ENCODE results near the gene AADAC.
"Not testable (repeated sequence)": the region's sequence is repeated elsewhere in the genome, so short reads cannot be mapped to it uniquely, and the experiment has no call there.

Gene AADAC

GRCh38 chr3:151796105-151796680, 17.7 kb upstream of the AADAC start:
- in situ Hi-C loops (cut with MboI; ENCODE audit: low sequenced_read_pairs) = no loop called here

- in situ Hi-C loops (cut with MboI; ENCODE audit: low sequenced_read_pairs) = no loop called here
Measured at GRCh38 chr3:151798466-151798865, 15.4 kb upstream of the AADAC start.

GRCh38 chr3:151800431-151800830, 13.5 kb upstream of the AADAC start:
- in situ Hi-C loops (cut with MboI; ENCODE audit: low sequenced_read_pairs) = no loop called here

GRCh38 chr3:151804267-151804666, 9.6 kb upstream of the AADAC start:
- in situ Hi-C loops (cut with MboI; ENCODE audit: low sequenced_read_pairs) = no loop called here

- in situ Hi-C loops (cut with MboI; ENCODE audit: low sequenced_read_pairs) = no loop called here
Measured at GRCh38 chr3:151806838-151807237, 7.1 kb upstream of the AADAC start.

GRCh38 chr3:151808926-151809325, 5.0 kb upstream of the AADAC start:
- in situ Hi-C loops (cut with MboI; ENCODE audit: low sequenced_read_pairs) = not testable (repeated sequence)

- in situ Hi-C loops (cut with MboI; ENCODE audit: low sequenced_read_pairs) = no loop called here
Measured at GRCh38 chr3:151811474-151811873, 2.4 kb upstream of the AADAC start.

- in situ Hi-C loops (cut with MboI; ENCODE audit: low sequenced_read_pairs) = no loop called here
Measured at GRCh38 chr3:151814588-151814987, 672 bp downstream of the AADAC start.

- in situ Hi-C loops (cut with MboI; ENCODE audit: low sequenced_read_pairs) = no loop called here
Measured at GRCh38 chr3:151816091-151816604, 2.2 kb downstream of the AADAC start.

- in situ Hi-C loops (cut with MboI; ENCODE audit: low sequenced_read_pairs) = no loop called here
Measured at GRCh38 chr3:151817473-151817872, 3.6 kb downstream of the AADAC start.

- in situ Hi-C loops (cut with MboI; ENCODE audit: low sequenced_read_pairs) = no loop called here
Measured at GRCh38 chr3:151818361-151818760, 4.4 kb downstream of the AADAC start.

- in situ Hi-C loops (cut with MboI; ENCODE audit: low sequenced_read_pairs) = no loop called here
Measured at GRCh38 chr3:151819910-151820309, 6.0 kb downstream of the AADAC start.

- in situ Hi-C loops (cut with MboI; ENCODE audit: low sequenced_read_pairs) = loop anchor here (25.0 kb wide), 1 partner anchor 541 kb away; the partner anchor contains the start of gene P2RY14
Measured at GRCh38 chr3:151827816-151828215, 13.9 kb downstream of the AADAC start.

- in situ Hi-C loops (cut with MboI; ENCODE audit: low sequenced_read_pairs) = loop anchor here (10.0 to 25.0 kb wide), 2 partner anchors 391 to 549 kb away; partner anchors contain the start of gene P2RY14
Measured at GRCh38 chr3:151835751-151836525, 22.0 kb downstream of the AADAC start.

- in situ Hi-C loops (cut with MboI; ENCODE audit: low sequenced_read_pairs) = loop anchor here (10.0 to 25.0 kb wide), 2 partner anchors 392 to 550 kb away; partner anchors contain the start of gene P2RY14
Measured at GRCh38 chr3:151837057-151837456, 23.1 kb downstream of the AADAC start.

- in situ Hi-C loops (cut with MboI; ENCODE audit: low sequenced_read_pairs) = loop anchor here (10.0 to 25.0 kb wide), 2 partner anchors 394 to 551 kb away; partner anchors contain the start of gene P2RY14
Measured at GRCh38 chr3:151838574-151839312, 24.8 kb downstream of the AADAC start.

- in situ Hi-C loops (cut with MboI; ENCODE audit: low sequenced_read_pairs) = loop anchor here (10.0 to 25.0 kb wide), 2 partner anchors 394 to 552 kb away; partner anchors contain the start of gene P2RY14
Measured at GRCh38 chr3:151839313-151839631, 25.4 kb downstream of the AADAC start.

- in situ Hi-C loops (cut with MboI; ENCODE audit: low sequenced_read_pairs) = loop anchor here (25.0 kb wide), 1 partner anchor 554 kb away; the partner anchor contains the start of gene P2RY14
Measured at GRCh38 chr3:151841801-151842200, 27.9 kb downstream of the AADAC start.

- in situ Hi-C loops (cut with MboI; ENCODE audit: low sequenced_read_pairs) = loop anchor here (25.0 kb wide), 1 partner anchor 556 kb away; the partner anchor contains the start of gene P2RY14
Measured at GRCh38 chr3:151843275-151843674, 29.4 kb downstream of the AADAC start.

- in situ Hi-C loops (cut with MboI; ENCODE audit: low sequenced_read_pairs) = loop anchor here (25.0 kb wide), 1 partner anchor 558 kb away; the partner anchor contains the start of gene P2RY14
Measured at GRCh38 chr3:151845306-151845905, 31.5 kb downstream of the AADAC start.

GRCh38 chr3:151850065-151850464, 36.1 kb downstream of the AADAC start:
- in situ Hi-C loops (cut with MboI; ENCODE audit: low sequenced_read_pairs) = not testable (repeated sequence)
